Loucy (cell line): Measurements from ENCODE around the gene ARHGAP15.

Experiments used
- CTCF ChIP-seq: fragments of 200-600 bp; sonication (generic); conservative IDR thresholded peaks from 2 replicates; pipeline ENCODE4 v1.5.1; 2014; ENCODE audit warnings: mild to moderate bottlenecking, antibody characterized with exemption, low read length
- EZH2phosphoT487 ChIP-seq: fragments of 200-600 bp; IDR thresholded peaks from 2 replicates; pipeline ENCODE4 v1.6.1; 2018; ENCODE audit warnings: antibody characterized with exemption, mild to moderate bottlenecking, moderate library complexity, borderline replicate concordance

GRCh38 chr2:143675021-143675420 is 545.8 kb downstream of the ARHGAP15 start:
- TF ChIP-seq CTCF (no peak), EZH2phosphoT487 (no peak)
